BE2C (cell line): ENCODE measurements around the gene NANOS3.

Experiments
- DNase-seq: peaks from one replicate; pipeline ENCODE4 v3.0.0-alpha.2; 2020
- H3K27me3 ChIP-seq: fragments of 250-450 bp; sonication (Bioruptor Pico); 2 replicates; pipeline ENCODE4 v1.5.1; 2020; ENCODE audit warnings: mild to moderate bottlenecking
- H3K36me3 ChIP-seq: fragments of 250-450 bp; sonication (Bioruptor Pico); 2 replicates; pipeline ENCODE4 v1.5.1; 2020; ENCODE audit warnings: mild to moderate bottlenecking
- H3K4me1 ChIP-seq: fragments of 250-450 bp; sonication (Bioruptor Pico); 2 replicates; pipeline ENCODE4 v1.5.1; 2020
- H3K4me3 ChIP-seq: 2 replicates; pipeline ENCODE4 v1.5.1; 2011; ENCODE audit warnings: low read depth, low read length
- H3K9me3 ChIP-seq: fragments of 250-450 bp; sonication (Bioruptor Pico); 2 replicates; pipeline ENCODE4 v1.5.1; 2020
- TF ChIP-seq, protein P1 (sequence below): IDR thresholded peaks from 2 replicates; pipeline ENCODE4 v1.5.1; 2012; ENCODE audit warnings: mild to moderate bottlenecking, low read depth, low read length

The NANOS3 gene

DNA sequence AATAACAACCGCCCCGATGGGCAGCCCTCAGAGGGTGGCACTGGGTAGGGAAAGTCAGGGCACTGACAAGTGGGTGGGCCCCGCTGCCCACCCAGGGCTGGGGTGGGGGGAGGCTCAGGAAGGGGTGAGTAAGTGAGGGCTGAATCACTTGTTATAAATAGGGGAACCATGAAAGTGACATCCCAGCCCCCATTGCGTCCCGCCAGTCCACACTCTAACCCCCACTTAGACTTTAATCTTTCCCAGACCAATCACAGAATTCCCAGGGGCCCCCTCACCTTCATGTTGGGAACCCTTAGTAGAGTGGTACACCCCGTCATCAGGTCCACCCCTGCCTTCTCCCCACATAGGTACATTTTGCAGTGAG lies 37.0 kb upstream of the NANOS3 start:
- H3K4me1 ChIP-seq = peaks cover 27% of the 10 kb centered on the region
- H3K27me3 ChIP-seq = no peaks in the 10 kb centered on the region
- peak overlapping the region; percentile 85 for H3K4me3 ChIP-seq
- H3K9me3 ChIP-seq = no peaks in the 10 kb centered on the region
- DNase-seq = no peak
- H3K36me3 ChIP-seq = peaks cover 20% of the 10 kb centered on the region
- TF ChIP-seq, protein P1, sequence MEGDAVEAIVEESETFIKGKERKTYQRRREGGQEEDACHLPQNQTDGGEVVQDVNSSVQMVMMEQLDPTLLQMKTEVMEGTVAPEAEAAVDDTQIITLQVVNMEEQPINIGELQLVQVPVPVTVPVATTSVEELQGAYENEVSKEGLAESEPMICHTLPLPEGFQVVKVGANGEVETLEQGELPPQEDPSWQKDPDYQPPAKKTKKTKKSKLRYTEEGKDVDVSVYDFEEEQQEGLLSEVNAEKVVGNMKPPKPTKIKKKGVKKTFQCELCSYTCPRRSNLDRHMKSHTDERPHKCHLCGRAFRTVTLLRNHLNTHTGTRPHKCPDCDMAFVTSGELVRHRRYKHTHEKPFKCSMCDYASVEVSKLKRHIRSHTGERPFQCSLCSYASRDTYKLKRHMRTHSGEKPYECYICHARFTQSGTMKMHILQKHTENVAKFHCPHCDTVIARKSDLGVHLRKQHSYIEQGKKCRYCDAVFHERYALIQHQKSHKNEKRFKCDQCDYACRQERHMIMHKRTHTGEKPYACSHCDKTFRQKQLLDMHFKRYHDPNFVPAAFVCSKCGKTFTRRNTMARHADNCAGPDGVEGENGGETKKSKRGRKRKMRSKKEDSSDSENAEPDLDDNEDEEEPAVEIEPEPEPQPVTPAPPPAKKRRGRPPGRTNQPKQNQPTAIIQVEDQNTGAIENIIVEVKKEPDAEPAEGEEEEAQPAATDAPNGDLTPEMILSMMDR = no peak

DNA sequence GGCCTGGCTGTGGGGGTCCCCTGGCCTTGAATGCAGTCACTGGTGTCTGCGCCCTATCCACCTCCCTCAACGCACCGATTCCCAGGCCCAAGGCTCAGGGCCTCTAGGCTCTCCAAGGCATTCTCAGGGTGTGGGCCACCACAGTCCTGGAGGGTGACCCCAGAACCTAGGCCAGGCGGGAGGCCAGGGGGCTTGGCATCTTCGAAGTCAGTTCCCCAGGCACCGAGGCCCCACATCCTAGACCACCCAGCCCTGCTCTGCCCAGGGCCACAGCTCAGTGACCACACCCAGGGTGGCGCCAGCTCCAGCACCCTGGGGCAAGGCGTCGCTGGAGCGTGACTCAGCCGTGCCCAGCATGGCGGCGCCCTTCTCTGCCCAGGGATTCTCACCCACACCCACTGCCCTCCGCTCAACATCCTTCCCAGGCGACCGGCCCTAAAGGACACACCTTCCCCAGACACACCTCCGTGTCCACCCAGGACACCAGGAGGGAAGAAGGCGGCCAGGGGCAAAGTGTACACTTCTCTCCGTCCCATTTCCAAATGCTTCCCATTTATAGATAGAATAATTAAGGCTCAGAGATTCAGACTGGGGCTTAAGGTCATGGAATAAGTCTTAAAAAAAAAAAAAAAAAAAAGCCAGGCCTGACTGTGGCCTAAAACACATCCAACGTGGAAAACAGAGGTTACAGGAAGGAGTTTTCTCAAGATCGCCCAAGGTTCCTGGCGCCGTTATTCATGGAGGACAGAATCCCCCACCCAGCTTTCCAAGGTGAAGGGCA lies 36.4 kb upstream of the NANOS3 start:
- TF ChIP-seq, protein P1 = no peak
- DNase-seq = peak; percentile 75
- H3K9me3 ChIP-seq = no peaks in the 10 kb centered on the region
- peaks cover 27% of the 10 kb centered on the region for H3K4me1 ChIP-seq
- peak overlapping the region; percentile 85 for H3K4me3 ChIP-seq
- no peaks in the 10 kb centered on the region for H3K27me3 ChIP-seq
- H3K36me3 ChIP-seq = peaks cover 17% of the 10 kb centered on the region

DNA sequence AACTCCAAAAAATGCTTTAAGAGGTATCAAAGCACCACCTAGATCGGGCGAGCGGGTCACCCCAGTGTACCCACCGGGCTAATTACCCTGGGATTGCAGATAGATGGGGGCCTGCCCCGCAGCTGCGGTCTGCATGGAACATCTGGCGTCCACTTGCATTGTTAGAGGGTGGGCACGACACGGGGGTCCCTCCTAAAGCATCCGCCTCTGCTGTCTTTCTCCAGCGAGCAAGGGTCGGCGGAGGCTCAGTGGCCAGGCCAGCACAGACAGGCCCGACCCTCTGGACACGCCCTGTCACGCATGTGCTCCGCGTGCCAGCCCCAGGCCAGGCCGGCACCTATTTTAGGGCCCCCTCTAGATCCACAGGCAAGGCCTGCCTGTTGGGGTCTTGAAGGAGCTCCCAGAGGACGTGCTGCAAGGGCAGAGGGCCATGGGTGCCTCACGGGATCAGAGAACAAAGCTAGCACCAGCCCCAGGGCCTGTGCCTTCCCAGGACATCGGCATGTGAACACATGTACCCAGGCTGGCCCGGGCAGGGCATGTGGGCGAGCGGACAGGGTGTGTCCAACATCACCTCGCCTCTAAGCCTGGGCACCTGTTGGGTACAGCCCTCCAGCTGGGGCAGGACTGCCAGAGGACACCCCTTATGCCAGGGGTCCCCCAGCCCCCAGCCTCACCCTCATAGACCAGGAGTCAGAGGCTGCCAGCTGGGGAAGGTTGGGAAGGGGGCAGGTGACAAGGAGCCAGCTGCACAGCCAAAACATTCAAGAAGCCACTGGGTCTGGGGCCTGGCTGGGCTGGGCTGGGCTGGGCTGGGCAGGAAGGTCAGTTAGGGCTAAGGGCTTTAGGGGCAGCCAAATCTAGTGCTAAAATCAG lies 35.6 kb upstream of the NANOS3 start:
- Histone ChIP-seq H3K27me3 (no peaks in the 10 kb centered on the region), H3K9me3 (no peaks in the 10 kb centered on the region), H3K4me1 (peaks cover 28% of the 10 kb centered on the region), H3K4me3 (peak overlapping the region; percentile 85), H3K36me3 (peaks cover 9% of the 10 kb centered on the region)
- peak; percentile 60 for DNase-seq
- TF ChIP-seq, protein P1 = no peak

DNA sequence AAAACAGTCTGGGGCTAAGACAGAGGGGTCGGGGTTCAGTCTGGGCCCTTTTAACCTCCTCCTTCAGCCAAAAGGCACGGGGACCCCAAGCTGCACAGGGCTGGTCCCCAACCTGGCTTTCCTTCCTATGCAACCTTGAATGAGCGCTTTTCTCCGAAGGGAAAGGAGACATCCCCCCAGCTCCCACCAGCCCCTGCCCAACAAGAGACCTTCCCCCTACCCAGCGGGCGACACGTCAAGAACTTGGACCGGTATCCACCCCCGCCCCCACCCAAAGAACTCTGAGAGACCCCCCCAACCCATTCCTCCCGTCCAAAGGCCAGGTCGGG lies 35.0 kb upstream of the NANOS3 start:
- H3K9me3 ChIP-seq = no peaks in the 10 kb centered on the region
- no peaks in the 10 kb centered on the region for H3K27me3 ChIP-seq
- TF ChIP-seq, protein P1 = no peak
- H3K36me3 ChIP-seq = peaks cover 4% of the 10 kb centered on the region; the same call in 1 of the 2 replicates
- peaks cover 29% of the 10 kb centered on the region for H3K4me1 ChIP-seq
- no peak for DNase-seq
- H3K4me3 ChIP-seq = peak overlapping the region; percentile 85

DNA sequence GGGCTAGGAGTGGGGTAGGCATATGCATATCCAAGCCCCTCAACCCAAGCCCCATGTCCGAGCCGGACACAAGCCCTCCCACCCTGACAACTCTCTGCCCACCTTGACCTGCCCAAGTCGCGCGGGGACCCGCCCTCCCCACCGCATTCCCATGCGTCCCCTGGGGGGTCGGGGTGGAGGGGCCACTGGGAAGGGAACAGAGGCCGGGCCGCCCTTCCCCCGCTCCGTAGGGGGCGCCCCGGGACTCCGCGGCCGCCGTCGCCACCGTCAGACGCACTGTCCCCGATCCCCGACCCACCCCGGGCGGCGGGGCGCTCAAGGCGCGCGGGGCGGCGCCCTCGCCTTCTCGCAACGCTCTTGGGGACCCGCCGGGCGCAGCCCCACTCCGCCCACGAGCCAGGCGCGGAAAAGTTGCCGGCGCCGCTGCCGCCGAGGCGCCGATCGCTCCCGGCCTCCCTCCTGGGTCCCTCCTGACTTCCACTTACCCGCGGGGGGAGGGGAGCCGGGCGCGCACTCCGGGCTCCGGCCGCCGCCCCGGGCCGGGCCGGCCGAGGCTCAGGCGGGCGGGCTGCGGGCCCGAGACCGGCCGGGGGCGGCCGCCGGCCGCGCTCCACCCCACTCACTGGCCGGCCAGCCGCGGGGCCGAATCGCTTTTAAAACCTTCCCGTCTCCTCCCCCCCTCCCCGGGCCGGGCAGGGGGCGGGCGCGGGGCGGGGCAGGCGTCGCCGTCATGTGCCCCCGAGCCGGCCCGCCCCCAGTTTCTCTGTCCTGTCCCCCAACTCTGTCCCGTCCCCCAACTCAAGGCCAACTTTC lies 34.4 kb upstream of the NANOS3 start:
- H3K36me3 ChIP-seq = peaks cover 4% of the 10 kb centered on the region; the same call in 1 of the 2 replicates
- DNase-seq = peak; percentile 74
- H3K27me3 ChIP-seq = no peaks in the 10 kb centered on the region
- H3K4me3 ChIP-seq = peak overlapping the region; percentile 85
- H3K4me1 ChIP-seq = peaks cover 30% of the 10 kb centered on the region
- TF ChIP-seq, protein P1 = no peak
- no peaks in the 10 kb centered on the region for H3K9me3 ChIP-seq
